ENCODE measurements around the gene SELP. TPM values are rescaled to one million over a fixed set of nuclear protein-coding genes. Genes with fewer than 3 reads are reported as not detected.

The SELP gene
- total and polyA plus RNA-seq, 4 donors: 9.3 to 13.0 (median 11.7) TPM

DNA sequence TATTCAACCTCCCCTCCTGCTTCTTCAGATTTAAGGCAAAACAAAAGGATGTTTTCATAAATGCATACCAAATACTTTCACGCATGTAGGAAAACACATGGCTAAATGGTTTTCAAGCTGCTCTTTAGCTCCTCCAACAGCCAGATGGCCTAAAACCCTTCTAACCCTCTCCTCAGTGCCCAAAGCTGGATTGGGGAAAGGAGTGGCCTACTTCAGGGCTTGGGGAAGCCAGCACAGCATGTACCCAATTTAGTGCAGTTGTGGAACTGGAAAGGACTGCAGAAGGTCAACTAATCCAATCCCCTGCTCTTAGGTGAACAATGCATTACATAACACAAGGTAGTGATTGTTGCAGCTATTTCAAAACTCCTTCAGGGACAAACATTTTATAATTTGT is 53.0 kb downstream of the SELP start:
- no peak overlapping the region for H3K9ac ChIP-seq (ENCODE audit: insufficient read depth in 1 of 2, low read length in 2 of 2)
- whole genome bisulfite sequencing, 2 donors: 86 to 88% methylated on average over 1 of the region's 1 CpG
- peaks cover 0 to 7% (median 0%) of the 10 kb centered on the region in 3 donors for H3K27me3 ChIP-seq (ENCODE audit: control insufficient read depth in 3 of 3, insufficient read depth in 3 of 3, low read length in 2 of 3)
- H3K4me1 ChIP-seq (ENCODE audit: control insufficient read depth in 5 of 5, insufficient read depth in 5 of 5, low read length in 5 of 5): peaks cover 0 to 3% (median 0%) of the 10 kb centered on the region in 5 donors
- H3K4me3 ChIP-seq: no peak overlapping the region
- TF ChIP-seq, protein P1, sequence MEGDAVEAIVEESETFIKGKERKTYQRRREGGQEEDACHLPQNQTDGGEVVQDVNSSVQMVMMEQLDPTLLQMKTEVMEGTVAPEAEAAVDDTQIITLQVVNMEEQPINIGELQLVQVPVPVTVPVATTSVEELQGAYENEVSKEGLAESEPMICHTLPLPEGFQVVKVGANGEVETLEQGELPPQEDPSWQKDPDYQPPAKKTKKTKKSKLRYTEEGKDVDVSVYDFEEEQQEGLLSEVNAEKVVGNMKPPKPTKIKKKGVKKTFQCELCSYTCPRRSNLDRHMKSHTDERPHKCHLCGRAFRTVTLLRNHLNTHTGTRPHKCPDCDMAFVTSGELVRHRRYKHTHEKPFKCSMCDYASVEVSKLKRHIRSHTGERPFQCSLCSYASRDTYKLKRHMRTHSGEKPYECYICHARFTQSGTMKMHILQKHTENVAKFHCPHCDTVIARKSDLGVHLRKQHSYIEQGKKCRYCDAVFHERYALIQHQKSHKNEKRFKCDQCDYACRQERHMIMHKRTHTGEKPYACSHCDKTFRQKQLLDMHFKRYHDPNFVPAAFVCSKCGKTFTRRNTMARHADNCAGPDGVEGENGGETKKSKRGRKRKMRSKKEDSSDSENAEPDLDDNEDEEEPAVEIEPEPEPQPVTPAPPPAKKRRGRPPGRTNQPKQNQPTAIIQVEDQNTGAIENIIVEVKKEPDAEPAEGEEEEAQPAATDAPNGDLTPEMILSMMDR (IDR thresholded peaks at IDR 0.05; ENCODE audit: control extremely low read depth, extremely low read depth): no peak
- no peaks in the 10 kb centered on the region for H3K36me3 ChIP-seq (ENCODE audit: control insufficient read depth in 4 of 4, insufficient read depth in 4 of 4, low read length in 4 of 4)
- no peak for ATAC-seq (ENCODE audit: insufficient read depth, low FRiP score)
- H3K9me3 ChIP-seq (ENCODE audit: control insufficient read depth in 4 of 4, insufficient read depth in 3 of 4, low read length in 3 of 4): no peaks in the 10 kb centered on the region
- no peak overlapping the region for H3K27ac ChIP-seq (ENCODE audit: low read depth in 1 of 2, low read length in 1 of 2)
- no peak for DNase-seq

DNA sequence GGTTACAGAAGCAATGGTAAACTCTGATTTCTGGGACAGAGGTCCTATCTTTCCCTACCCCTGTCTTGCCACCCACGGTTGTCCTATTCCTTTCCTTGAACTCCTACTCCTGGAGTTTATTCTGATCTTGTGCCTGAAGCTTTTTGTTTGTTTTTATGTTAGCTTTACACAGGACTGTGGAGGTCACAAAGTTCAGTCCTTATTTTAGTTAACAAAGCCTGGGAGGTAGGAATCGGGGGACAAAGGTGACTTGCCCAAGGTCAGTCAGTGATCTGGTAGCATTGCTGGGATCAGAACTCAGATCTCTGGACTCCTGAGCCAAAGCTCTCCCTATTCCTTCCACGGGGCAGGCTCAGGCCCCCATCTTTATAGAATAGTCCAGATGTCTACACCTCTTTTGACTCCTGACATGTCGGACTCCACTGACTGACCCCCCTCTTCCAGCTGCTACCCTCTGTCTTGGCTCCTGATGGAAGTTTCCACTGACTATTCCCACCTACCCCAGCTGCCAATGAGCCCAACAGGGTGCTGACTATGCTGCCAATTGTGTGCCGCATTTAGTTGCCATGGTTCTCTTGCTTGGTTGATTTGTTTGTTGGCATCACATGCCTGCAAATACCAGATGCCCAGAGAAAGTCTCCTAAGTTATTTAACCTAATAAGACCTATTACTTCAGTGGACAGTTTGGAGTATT is 53.5 kb downstream of the SELP start:
- Histone ChIP-seq H3K4me3 (no peak overlapping the region), H3K9me3 (ENCODE audit: control insufficient read depth in 4 of 4, insufficient read depth in 3 of 4, low read length in 3 of 4) (no peaks in the 10 kb centered on the region), H3K27me3 (ENCODE audit: control insufficient read depth in 3 of 3, insufficient read depth in 3 of 3, low read length in 2 of 3) (peaks cover 0 to 7% (median 0%) of the 10 kb centered on the region in 3 donors), H3K36me3 (ENCODE audit: control insufficient read depth in 4 of 4, insufficient read depth in 4 of 4, low read length in 4 of 4) (no peaks in the 10 kb centered on the region), H3K9ac (ENCODE audit: insufficient read depth in 1 of 2, low read length in 2 of 2) (no peak overlapping the region), H3K27ac (ENCODE audit: low read depth in 1 of 2, low read length in 1 of 2) (no peak overlapping the region), H3K4me1 (ENCODE audit: control insufficient read depth in 5 of 5, insufficient read depth in 5 of 5, low read length in 5 of 5) (peaks cover 0 to 3% (median 0%) of the 10 kb centered on the region in 5 donors)
- no peak for DNase-seq
- WGBS, 2 donors: 82 to 94% methylated on average over 5 of the region's 5 CpGs
- TF ChIP-seq, protein P1 (IDR thresholded peaks at IDR 0.05; ENCODE audit: control extremely low read depth, extremely low read depth): no peak
- ATAC-seq (ENCODE audit: insufficient read depth, low FRiP score): no peak

DNA sequence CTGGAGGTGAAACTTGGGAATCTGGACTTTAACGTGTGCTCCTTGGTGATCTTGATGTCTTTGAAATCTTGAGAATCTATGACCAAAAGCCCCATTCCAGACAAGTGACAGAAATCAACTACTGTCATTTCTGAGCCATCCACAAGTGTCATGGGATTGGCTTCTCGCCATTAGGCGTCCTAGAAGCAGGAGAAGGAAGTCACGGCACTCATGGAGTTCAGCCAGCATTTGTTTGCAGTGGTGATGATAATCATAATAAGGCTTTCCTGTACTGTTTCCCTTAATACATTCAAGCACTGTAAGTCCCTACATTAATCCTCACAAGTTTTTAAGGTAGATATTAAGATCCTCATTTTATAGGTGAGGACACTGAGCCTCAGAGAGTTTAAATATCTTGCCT is 55.6 kb downstream of the SELP start:
- Histone ChIP-seq H3K4me1 (ENCODE audit: control insufficient read depth in 5 of 5, insufficient read depth in 5 of 5, low read length in 5 of 5) (peaks cover 0 to 3% (median 0%) of the 10 kb centered on the region in 5 donors), H3K4me3 (no peak overlapping the region), H3K9ac (ENCODE audit: insufficient read depth in 1 of 2, low read length in 2 of 2) (no peak overlapping the region), H3K27ac (ENCODE audit: low read depth in 1 of 2, low read length in 1 of 2) (no peak overlapping the region), H3K9me3 (ENCODE audit: control insufficient read depth in 4 of 4, insufficient read depth in 3 of 4, low read length in 3 of 4) (no peaks in the 10 kb centered on the region), H3K27me3 (ENCODE audit: control insufficient read depth in 3 of 3, insufficient read depth in 3 of 3, low read length in 2 of 3) (peaks cover 0 to 13% (median 0%) of the 10 kb centered on the region in 3 donors), H3K36me3 (ENCODE audit: control insufficient read depth in 4 of 4, insufficient read depth in 4 of 4, low read length in 4 of 4) (no peaks in the 10 kb centered on the region)
- WGBS, 2 donors: 39 to 45% methylated on average over 4 of the region's 4 CpGs
- peak in 1 of 3 donors; percentile 46 for DNase-seq
- ATAC-seq (ENCODE audit: insufficient read depth, low FRiP score): no peak
- TF ChIP-seq, protein P1 (IDR thresholded peaks at IDR 0.05; ENCODE audit: control extremely low read depth, extremely low read depth): no peak

All from lung (tissue), 12 donors.